OCI-LY7 (cell line): ENCODE measurements around the gene CHST14. TPM values are rescaled to one million over a fixed set of nuclear protein-coding genes. Genes with fewer than 3 reads are reported as not detected.

Experiments
- Bru-seq: library from RNA; stranded (reverse); fragments of 400-500 nt; gene quantifications from one replicate; lab custom pipeline; 2021; lab: Mats Ljungman, UMichigan
- BruChase-seq, 2 experiments: library from RNA; stranded (reverse); fragments of 400-500 nt; gene quantifications; one replicate each; lab custom pipeline; 2021; lab: Mats Ljungman, UMichigan
- BruUV-seq: library from RNA; stranded (reverse); fragments of 400-500 nt; replicated peaks from 2 replicates; lab custom pipeline; 2021; lab: Mats Ljungman, UMichigan
- CTCF ChIA-PET: fragments of 300-600 bp; sonication (Branson Sonifier 250); formaldehyde crosslinking; loops from one replicate; lab custom pipeline; 2022; ENCODE audit warnings: antibody characterized with exemption; ENCODE audit not compliant: unreplicated experiment; lab: Charles Lee
- POLR2A ChIA-PET: fragments of 300-600 bp; sonication (Branson Sonifier 250); formaldehyde crosslinking; loops from one replicate; lab custom pipeline; 2022; ENCODE audit warnings: antibody characterized with exemption; lab: Charles Lee
- DNase-seq: peaks from one replicate; pipeline ENCODE4 v3.0.0-alpha.2; 2015; ENCODE audit warnings: low spot score
- H2AFZ ChIP-seq: fragments of 200-600 bp; sonication (generic), shearing (Covaris generic); 2 replicates; pipeline ENCODE4 v1.6.1; 2014; ENCODE audit warnings: mild to moderate bottlenecking, antibody characterized with exemption, low read length, moderate library complexity
- H3K27ac ChIP-seq: fragments of 200-600 bp; sonication (generic); 2 replicates; pipeline ENCODE4 v1.5.1; 2014; ENCODE audit warnings: mixed run types, low read depth, mild to moderate bottlenecking, moderate library complexity, low read length, inconsistent platforms; ENCODE audit not compliant: poor library complexity, severe bottlenecking
- H3K36me3 ChIP-seq: fragments of 200-600 bp; sonication (generic); 2 replicates; pipeline ENCODE4 v1.6.1; 2014; ENCODE audit warnings: mild to moderate bottlenecking, antibody characterized with exemption, low read length, moderate library complexity, mixed read lengths; ENCODE audit not compliant: insufficient read depth
- H3K4me1 ChIP-seq: fragments of 200-600 bp; sonication (generic); 2 replicates; pipeline ENCODE4 v1.5.1; 2014; ENCODE audit warnings: mild to moderate bottlenecking, low read length; ENCODE audit not compliant: insufficient read depth, poor library complexity, severe bottlenecking
- H3K4me2 ChIP-seq: fragments of 200-600 bp; sonication (generic); 2 replicates; pipeline ENCODE4 v1.6.1; 2014; ENCODE audit warnings: mild to moderate bottlenecking, low read length
- H3K4me3 ChIP-seq: fragments of 200-600 bp; sonication (generic); 2 replicates; pipeline ENCODE4 v1.5.1; 2014; ENCODE audit warnings: mild to moderate bottlenecking, low read depth, low read length; ENCODE audit not compliant: poor library complexity, severe bottlenecking
- H3K79me2 ChIP-seq: fragments of 200-600 bp; sonication (generic); 2 replicates; pipeline ENCODE4 v1.6.1; 2016; ENCODE audit warnings: low read depth, mild to moderate bottlenecking, low read length, moderate library complexity, mixed read lengths; ENCODE audit not compliant: insufficient read depth
- H3K9me2 ChIP-seq: fragments of 200-600 bp; sonication (generic); 2 replicates; pipeline ENCODE4 v1.6.1; 2016; ENCODE audit warnings: mild to moderate bottlenecking, low read length, mixed read lengths; ENCODE audit not compliant: insufficient read depth
- H3K9me3 ChIP-seq: fragments of 200-600 bp; sonication (generic); 2 replicates; pipeline ENCODE4 v1.6.1; 2014; ENCODE audit warnings: mild to moderate bottlenecking, mixed run types, low read length, mixed read lengths
- H4K20me1 ChIP-seq: fragments of 200-600 bp; sonication (generic); 2 replicates; pipeline ENCODE4 v1.6.1; 2014; ENCODE audit warnings: mild to moderate bottlenecking, antibody characterized with exemption, low read length, moderate library complexity, mixed read lengths; ENCODE audit not compliant: insufficient read depth
- EZH2phosphoT487 ChIP-seq: fragments of 200-600 bp; sonication (generic); IDR thresholded peaks from 2 replicates; pipeline ENCODE4 v1.6.1; 2018; ENCODE audit warnings: low read depth, borderline replicate concordance, mild to moderate bottlenecking, mixed run types, antibody characterized with exemption, low read length, moderate library complexity, mixed read lengths
- intact Hi-C: fragments of 100-400 bp; cut with micrococcal nuclease; formaldehyde crosslinking; loops from one replicate; pipeline ENCODE4 v1.10.0; 2022; ENCODE audit not compliant: unreplicated experiment
- long read RNA-seq: library from polyadenylated mRNA; stranded (forward); transcript quantifications from one replicate; pipeline ENCODE4 v2.0.0, GENCODE V29; 2022
- total RNA-seq, 2 experiments: library from RNA; depleted of rRNA in 1 of 2; stranded (reverse); fragments of >200 nt in 1 of 2; shearing (Covaris generic) in 1 of 2; gene quantifications; 2 replicates each; pipeline ENCODE4 v1.2.3, GENCODE V29; 2014 to 2022
- TF ChIP-seq, protein P1 (sequence below): fragments of 200-600 bp; sonication (generic); conservative IDR thresholded peaks from 2 replicates; pipeline ENCODE4 v1.5.1; 2014; ENCODE audit warnings: mild to moderate bottlenecking, antibody characterized with exemption, low read length, moderate library complexity, mixed read lengths

CHST14 gene, protein sequence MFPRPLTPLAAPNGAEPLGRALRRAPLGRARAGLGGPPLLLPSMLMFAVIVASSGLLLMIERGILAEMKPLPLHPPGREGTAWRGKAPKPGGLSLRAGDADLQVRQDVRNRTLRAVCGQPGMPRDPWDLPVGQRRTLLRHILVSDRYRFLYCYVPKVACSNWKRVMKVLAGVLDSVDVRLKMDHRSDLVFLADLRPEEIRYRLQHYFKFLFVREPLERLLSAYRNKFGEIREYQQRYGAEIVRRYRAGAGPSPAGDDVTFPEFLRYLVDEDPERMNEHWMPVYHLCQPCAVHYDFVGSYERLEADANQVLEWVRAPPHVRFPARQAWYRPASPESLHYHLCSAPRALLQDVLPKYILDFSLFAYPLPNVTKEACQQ
- total RNA-seq (2014; rRNA removed; shearing (Covaris generic)): 5.6 and 7.3 TPM in 2 replicates
- total RNA-seq (2022): 13.6 and 15.3 TPM in 2 replicates
- Bru-seq, nascent RNA: percentile 43 among the genes with signal in this experiment
- percentile 44 among the genes with signal in this experiment for BruChase-seq, experiment 1, labeled RNA remaining after a 6-hour chase
- percentile 57 among the genes with signal in this experiment for BruChase-seq, experiment 2, labeled RNA remaining after a 2-hour chase
- long read RNA-seq, transcript CHST14-201 (1 exons, 3,574 nt): major isoform, 9 of 9 reads
- long read RNA-seq, partial matches to known transcripts: 0 of 9 reads
- long read RNA-seq, other reads (novel, unspliced or antisense): 0 of 9 reads

DNA sequence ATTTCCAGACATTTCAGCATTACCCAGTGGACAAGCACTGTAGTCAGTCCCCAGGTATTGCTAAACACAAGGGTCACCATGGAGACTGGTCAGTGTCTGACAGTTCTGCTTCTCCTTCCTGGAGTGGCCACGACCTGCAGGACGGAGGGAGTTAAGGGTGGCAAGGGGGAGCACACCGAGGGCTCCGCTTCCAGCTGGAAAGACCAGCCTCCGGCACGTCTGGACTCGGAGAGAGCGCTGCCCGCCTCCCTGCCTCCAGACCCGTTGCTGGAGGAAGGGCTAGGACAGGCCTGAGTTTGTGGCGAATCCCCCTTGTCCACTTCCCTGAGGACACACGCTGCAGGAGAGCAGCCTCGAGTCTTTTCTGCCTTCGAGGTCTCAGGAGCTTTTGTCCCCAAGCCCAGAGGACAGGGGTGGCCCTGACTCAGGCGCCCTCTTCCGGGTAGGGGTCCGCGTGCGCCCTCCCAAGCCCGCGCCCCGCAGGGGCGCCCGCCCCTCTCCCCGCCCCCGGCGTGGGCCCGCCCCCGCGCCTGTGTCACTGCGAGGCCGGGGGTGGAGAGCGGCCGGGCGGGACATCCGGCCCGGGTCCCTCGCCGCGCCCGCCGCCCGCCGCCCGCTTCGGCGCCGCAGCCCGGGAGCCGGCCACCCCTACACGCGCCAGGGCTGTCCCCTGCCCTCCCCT lies at the start of gene CHST14:
CHST14 (plus strand) TSS at position 562 of the 682 bp plus-strand sequence. CDS start 230 bp downstream, outside the sequence.
- Histone ChIP-seq H3K36me3 (peaks cover 14% of the 10 kb centered on the region; the same call in 1 of the 2 replicates), H3K79me2 (no peaks in the 10 kb centered on the region), H4K20me1 (no peaks in the 10 kb centered on the region), H3K27ac (no peak within 1 kb of the TSS), H2AFZ (peak within 1 kb of the TSS; percentile 3; the same call in 1 of the 2 replicates), H3K4me1 (no peaks in the 10 kb centered on the region), H3K9me3 (no peaks in the 10 kb centered on the region), H3K4me3 (peak within 1 kb of the TSS; percentile 70), H3K9me2 (no peaks in the 10 kb centered on the region), H3K4me2 (peak within 1 kb of the TSS; percentile 79)
- peak; percentile 64 for DNase-seq
- POLR2A ChIA-PET: interaction anchor here (1.0 to 1.6 kb wide), 2 partner anchors 30 to 64 kb away, joined by 3 to 4 read pairs; partner anchors contain the start of gene BAHD1
- intact Hi-C loops: no loop called here
- TF ChIP-seq, protein P1, sequence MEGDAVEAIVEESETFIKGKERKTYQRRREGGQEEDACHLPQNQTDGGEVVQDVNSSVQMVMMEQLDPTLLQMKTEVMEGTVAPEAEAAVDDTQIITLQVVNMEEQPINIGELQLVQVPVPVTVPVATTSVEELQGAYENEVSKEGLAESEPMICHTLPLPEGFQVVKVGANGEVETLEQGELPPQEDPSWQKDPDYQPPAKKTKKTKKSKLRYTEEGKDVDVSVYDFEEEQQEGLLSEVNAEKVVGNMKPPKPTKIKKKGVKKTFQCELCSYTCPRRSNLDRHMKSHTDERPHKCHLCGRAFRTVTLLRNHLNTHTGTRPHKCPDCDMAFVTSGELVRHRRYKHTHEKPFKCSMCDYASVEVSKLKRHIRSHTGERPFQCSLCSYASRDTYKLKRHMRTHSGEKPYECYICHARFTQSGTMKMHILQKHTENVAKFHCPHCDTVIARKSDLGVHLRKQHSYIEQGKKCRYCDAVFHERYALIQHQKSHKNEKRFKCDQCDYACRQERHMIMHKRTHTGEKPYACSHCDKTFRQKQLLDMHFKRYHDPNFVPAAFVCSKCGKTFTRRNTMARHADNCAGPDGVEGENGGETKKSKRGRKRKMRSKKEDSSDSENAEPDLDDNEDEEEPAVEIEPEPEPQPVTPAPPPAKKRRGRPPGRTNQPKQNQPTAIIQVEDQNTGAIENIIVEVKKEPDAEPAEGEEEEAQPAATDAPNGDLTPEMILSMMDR: no peak
- TF ChIP-seq EZH2phosphoT487: no peak
- no TSS peak for BruUV-seq
- CTCF ChIA-PET: no interaction called here

DNA sequence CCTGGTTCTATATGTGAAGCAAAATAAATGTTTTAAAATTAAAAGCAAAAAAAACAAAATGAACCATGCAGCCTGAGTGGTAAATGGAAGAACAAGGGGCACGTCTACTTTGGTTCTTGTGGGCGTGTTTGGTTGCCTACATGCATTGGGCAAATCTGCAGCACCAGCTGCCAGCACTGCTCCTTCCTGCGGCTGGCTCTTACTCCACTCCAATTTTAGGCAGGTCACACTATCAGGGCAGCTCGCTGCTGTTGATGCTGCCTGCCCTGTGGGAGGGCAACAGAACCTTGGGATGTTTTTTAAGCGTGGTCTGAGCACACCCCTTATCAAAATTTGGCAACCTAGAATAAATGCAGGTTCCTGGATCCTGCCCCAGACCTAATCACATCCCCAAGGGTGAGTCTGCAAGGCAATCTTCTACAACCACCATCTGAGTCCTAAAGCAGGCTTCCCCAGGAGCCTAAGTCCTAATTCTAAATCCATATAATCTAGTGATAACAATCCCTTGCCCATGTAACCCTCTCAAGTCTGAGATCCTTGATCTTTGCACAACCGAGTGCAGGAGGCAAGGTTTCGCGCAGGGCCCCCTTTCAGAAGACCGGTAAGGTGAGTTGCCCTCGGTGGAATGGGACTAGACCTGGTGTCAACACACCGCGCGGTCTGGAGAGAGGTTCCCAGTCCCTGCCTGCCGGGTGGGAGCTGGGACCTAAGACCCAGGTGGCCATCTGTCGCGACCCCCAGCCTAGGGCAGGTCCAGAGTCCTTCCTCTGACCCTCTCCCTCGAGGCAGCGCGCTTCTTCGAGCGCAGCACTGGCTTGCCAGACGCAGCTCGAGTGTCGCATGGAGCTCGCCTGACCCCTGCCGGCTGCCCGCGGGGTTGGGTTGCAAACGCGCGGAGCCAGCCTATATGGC lies 49.3 kb upstream of the CHST14 start:
- no TSS peak for BruUV-seq
- H3K27ac ChIP-seq: no peak overlapping the region
- ChIA-PET CTCF (no interaction called here), POLR2A (no interaction called here)
- TF ChIP-seq, protein P1: peak; percentile 80
- no peak for TF ChIP-seq EZH2phosphoT487
- H3K9me2 ChIP-seq: no peaks in the 10 kb centered on the region
- H4K20me1 ChIP-seq: no peaks in the 10 kb centered on the region
- H2AFZ ChIP-seq: no peak overlapping the region
- intact Hi-C loops: loop anchor here (1.0 kb wide), 3 partner anchors 53 to 98 kb away; partner anchors contain the start of gene INAFM2
- no peaks in the 10 kb centered on the region for H3K36me3 ChIP-seq
- no peak overlapping the region for H3K4me2 ChIP-seq
- no peaks in the 10 kb centered on the region for H3K9me3 ChIP-seq
- peak; percentile 58 for DNase-seq
- no peaks in the 10 kb centered on the region for H3K4me1 ChIP-seq
- H3K4me3 ChIP-seq: no peak overlapping the region
- H3K79me2 ChIP-seq: no peaks in the 10 kb centered on the region
